ENCODE results near the gene NLRC3.

DNA sequence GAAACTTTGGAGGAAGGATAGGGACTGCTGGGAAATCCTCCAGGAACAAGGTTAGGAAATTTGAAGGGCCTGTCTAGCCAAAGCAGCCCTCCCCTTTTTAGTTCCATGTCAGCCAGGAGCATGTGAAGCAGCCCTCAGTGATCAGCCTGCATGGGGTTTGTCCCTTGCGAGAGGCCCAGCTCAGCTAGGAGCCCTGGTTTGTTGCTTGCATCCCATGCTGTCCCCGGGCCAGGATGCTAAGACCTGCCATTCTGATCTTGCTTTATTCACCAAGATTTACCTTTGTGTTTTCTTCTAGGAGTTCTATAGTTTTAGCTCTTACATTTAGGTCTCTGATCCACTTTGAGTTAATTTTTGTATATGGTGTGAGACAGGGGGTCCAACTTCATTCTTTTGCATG is 48.8 kb downstream of the NLRC3 start:
- TF ChIP-seq, protein P1, sequence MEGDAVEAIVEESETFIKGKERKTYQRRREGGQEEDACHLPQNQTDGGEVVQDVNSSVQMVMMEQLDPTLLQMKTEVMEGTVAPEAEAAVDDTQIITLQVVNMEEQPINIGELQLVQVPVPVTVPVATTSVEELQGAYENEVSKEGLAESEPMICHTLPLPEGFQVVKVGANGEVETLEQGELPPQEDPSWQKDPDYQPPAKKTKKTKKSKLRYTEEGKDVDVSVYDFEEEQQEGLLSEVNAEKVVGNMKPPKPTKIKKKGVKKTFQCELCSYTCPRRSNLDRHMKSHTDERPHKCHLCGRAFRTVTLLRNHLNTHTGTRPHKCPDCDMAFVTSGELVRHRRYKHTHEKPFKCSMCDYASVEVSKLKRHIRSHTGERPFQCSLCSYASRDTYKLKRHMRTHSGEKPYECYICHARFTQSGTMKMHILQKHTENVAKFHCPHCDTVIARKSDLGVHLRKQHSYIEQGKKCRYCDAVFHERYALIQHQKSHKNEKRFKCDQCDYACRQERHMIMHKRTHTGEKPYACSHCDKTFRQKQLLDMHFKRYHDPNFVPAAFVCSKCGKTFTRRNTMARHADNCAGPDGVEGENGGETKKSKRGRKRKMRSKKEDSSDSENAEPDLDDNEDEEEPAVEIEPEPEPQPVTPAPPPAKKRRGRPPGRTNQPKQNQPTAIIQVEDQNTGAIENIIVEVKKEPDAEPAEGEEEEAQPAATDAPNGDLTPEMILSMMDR (IDR thresholded peaks at IDR 0.05), result no peak
- TF ChIP-seq POLR2A (IDR thresholded peaks at IDR 0.05), result no peak

All from right lobe of liver (tissue), 4 donors.